ENCODE results near the gene CEP43.

- no peak for TF ChIP-seq EZH2 (IDR thresholded peaks at IDR 0.05; ENCODE audit: borderline replicate concordance, insufficient read depth, low read length, poor library complexity, severe bottlenecking)
- TF ChIP-seq RAD21 (conservative IDR thresholded peaks at IDR 0.05) = no peak
- no peak for TF ChIP-seq CTCF (IDR thresholded peaks at IDR 0.05; ENCODE audit: poor library complexity, severe bottlenecking)
- TF ChIP-seq MXI1 (conservative IDR thresholded peaks at IDR 0.05; ENCODE audit: poor library complexity, severe bottlenecking) = no peak
- no peak for TF ChIP-seq POLR2AphosphoS5 (IDR thresholded peaks at IDR 0.05)
These were observed 32.0 kb downstream of the CEP43 start for GRCh38 chr6:167031082-167031709.

Data from neural cell (in vitro differentiated cells).